ENCODE results near the gene MLC1. TPM values are rescaled to one million over a fixed set of nuclear protein-coding genes. Genes with fewer than 3 reads are reported as not detected.

Gene MLC1
- total RNA-seq, 2 donors from 2014 or later: 0.62 to 1.3 TPM

GRCh38 chr22:50115693-50116092 lies 30.5 kb upstream of the MLC1 start:
- DNase-seq: no peak
- no peak for ATAC-seq
- H3K4me3 Mint-ChIP-seq: no peak overlapping the region
- no peaks in the 10 kb centered on the region for H3K36me3 Mint-ChIP-seq (ENCODE audit: low read depth)
- peaks cover 43% of the 10 kb centered on the region for H3K27me3 Mint-ChIP-seq
- H3K4me1 Mint-ChIP-seq: peaks cover 8% of the 10 kb centered on the region
- H3K9me3 ChIP-seq (ENCODE audit: control insufficient read depth, low read length, poor library complexity, severe bottlenecking): no peaks in the 10 kb centered on the region
- no peak overlapping the region for H3K27ac Mint-ChIP-seq

- no peak for DNase-seq
- peaks cover 39% of the 10 kb centered on the region for H3K27me3 Mint-ChIP-seq
- no peak overlapping the region for H3K27ac Mint-ChIP-seq
- no peak for ATAC-seq
- H3K4me3 Mint-ChIP-seq: no peak overlapping the region
- H3K36me3 Mint-ChIP-seq (ENCODE audit: low read depth): no peaks in the 10 kb centered on the region
- H3K4me1 Mint-ChIP-seq: peaks cover 8% of the 10 kb centered on the region
- no peaks in the 10 kb centered on the region for H3K9me3 ChIP-seq (ENCODE audit: control insufficient read depth, low read length, poor library complexity, severe bottlenecking)
Measured at GRCh38 chr22:50114221-50115021, 29.2 kb upstream of the MLC1 start.

- Mint-ChIP-seq H3K4me1 (peaks cover 8% of the 10 kb centered on the region), H3K27ac (no peak overlapping the region), H3K4me3 (peak overlapping the region; percentile 50), H3K36me3 (ENCODE audit: low read depth) (no peaks in the 10 kb centered on the region), H3K27me3 (peaks cover 37% of the 10 kb centered on the region)
- DNase-seq (no peak), ATAC-seq (no peak)
- H3K9me3 ChIP-seq (ENCODE audit: control insufficient read depth, low read length, poor library complexity, severe bottlenecking): no peaks in the 10 kb centered on the region
Measured at GRCh38 chr22:50112151-50113118, 27.2 kb upstream of the MLC1 start.

GRCh38 chr22:50111056-50111455 lies 25.8 kb upstream of the MLC1 start:
- no peak overlapping the region for H3K27ac Mint-ChIP-seq

GRCh38 chr22:50107529-50107928 lies 22.3 kb upstream of the MLC1 start:
- DNase-seq (no peak), ATAC-seq (no peak)
- H3K4me3 Mint-ChIP-seq: no peak overlapping the region
- peaks cover 11% of the 10 kb centered on the region for H3K4me1 Mint-ChIP-seq
- peaks cover 12% of the 10 kb centered on the region for H3K27me3 Mint-ChIP-seq
- H3K36me3 Mint-ChIP-seq (ENCODE audit: low read depth): no peaks in the 10 kb centered on the region
- no peaks in the 10 kb centered on the region for H3K9me3 ChIP-seq (ENCODE audit: control insufficient read depth, low read length, poor library complexity, severe bottlenecking)
- H3K27ac Mint-ChIP-seq: no peak overlapping the region

More at GRCh38 chr22:50111056-50111455, 25.8 kb upstream of the MLC1 start:
- ATAC-seq (no peak), DNase-seq (no peak)
- Mint-ChIP-seq H3K27me3 (peaks cover 33% of the 10 kb centered on the region), H3K36me3 (ENCODE audit: low read depth) (no peaks in the 10 kb centered on the region), H3K4me3 (no peak overlapping the region), H3K4me1 (peaks cover 8% of the 10 kb centered on the region)
- H3K9me3 ChIP-seq (ENCODE audit: control insufficient read depth, low read length, poor library complexity, severe bottlenecking): no peaks in the 10 kb centered on the region

GRCh38 chr22:50105208-50106100 lies 20.2 kb upstream of the MLC1 start:
- H3K9me3 ChIP-seq (ENCODE audit: control insufficient read depth, low read length, poor library complexity, severe bottlenecking): no peaks in the 10 kb centered on the region
- ATAC-seq (peak; percentile 64), DNase-seq (no peak)
- peaks cover 29% of the 10 kb centered on the region for H3K27me3 Mint-ChIP-seq
- no peak overlapping the region for H3K27ac Mint-ChIP-seq
- no peaks in the 10 kb centered on the region for H3K36me3 Mint-ChIP-seq (ENCODE audit: low read depth)
- peaks cover 5% of the 10 kb centered on the region for H3K4me1 Mint-ChIP-seq
- peak overlapping the region; percentile 63 for H3K4me3 Mint-ChIP-seq

GRCh38 chr22:50104141-50104544 lies 18.9 kb upstream of the MLC1 start:
- H3K27ac Mint-ChIP-seq: no peak overlapping the region
- DNase-seq (no peak), ATAC-seq (no peak)
- H3K9me3 ChIP-seq (ENCODE audit: control insufficient read depth, low read length, poor library complexity, severe bottlenecking): no peaks in the 10 kb centered on the region
- no peaks in the 10 kb centered on the region for H3K36me3 Mint-ChIP-seq (ENCODE audit: low read depth)
- H3K27me3 Mint-ChIP-seq: peaks cover 36% of the 10 kb centered on the region
- H3K4me3 Mint-ChIP-seq: no peak overlapping the region
- H3K4me1 Mint-ChIP-seq: peaks cover 5% of the 10 kb centered on the region

- Mint-ChIP-seq H3K4me1 (peaks cover 5% of the 10 kb centered on the region), H3K27me3 (peaks cover 40% of the 10 kb centered on the region), H3K4me3 (peak overlapping the region; percentile 19), H3K27ac (no peak overlapping the region), H3K36me3 (ENCODE audit: low read depth) (no peaks in the 10 kb centered on the region)
- H3K9me3 ChIP-seq (ENCODE audit: control insufficient read depth, low read length, poor library complexity, severe bottlenecking): no peaks in the 10 kb centered on the region
- ATAC-seq (no peak), DNase-seq (no peak)
Measured at GRCh38 chr22:50102946-50103345, 17.7 kb upstream of the MLC1 start.

- DNase-seq: no peak
- H3K27me3 Mint-ChIP-seq: peaks cover 40% of the 10 kb centered on the region
- no peak overlapping the region for H3K27ac Mint-ChIP-seq
- no peaks in the 10 kb centered on the region for H3K9me3 ChIP-seq (ENCODE audit: control insufficient read depth, low read length, poor library complexity, severe bottlenecking)
- no peak for ATAC-seq
- H3K4me1 Mint-ChIP-seq: peaks cover 5% of the 10 kb centered on the region
- H3K4me3 Mint-ChIP-seq: no peak overlapping the region
- no peaks in the 10 kb centered on the region for H3K36me3 Mint-ChIP-seq (ENCODE audit: low read depth)
Measured at GRCh38 chr22:50101870-50102565, 16.8 kb upstream of the MLC1 start.

GRCh38 chr22:50098052-50098451 lies 12.8 kb upstream of the MLC1 start:
- Mint-ChIP-seq H3K27ac (no peak overlapping the region), H3K4me1 (no peaks in the 10 kb centered on the region), H3K27me3 (peaks cover 45% of the 10 kb centered on the region), H3K36me3 (ENCODE audit: low read depth) (no peaks in the 10 kb centered on the region), H3K4me3 (no peak overlapping the region)
- ATAC-seq (no peak), DNase-seq (no peak)
- H3K9me3 ChIP-seq (ENCODE audit: control insufficient read depth, low read length, poor library complexity, severe bottlenecking): no peaks in the 10 kb centered on the region

GRCh38 chr22:50092342-50092741 lies 7.1 kb upstream of the MLC1 start:
- Mint-ChIP-seq H3K36me3 (ENCODE audit: low read depth) (no peaks in the 10 kb centered on the region), H3K27me3 (peaks cover 6% of the 10 kb centered on the region), H3K4me3 (no peak overlapping the region), H3K27ac (no peak overlapping the region), H3K4me1 (peaks cover 2% of the 10 kb centered on the region)
- ATAC-seq: no peak
- no peaks in the 10 kb centered on the region for H3K9me3 ChIP-seq (ENCODE audit: control insufficient read depth, low read length, poor library complexity, severe bottlenecking)
- no peak for DNase-seq

- H3K9me3 ChIP-seq (ENCODE audit: control insufficient read depth, low read length, poor library complexity, severe bottlenecking): no peaks in the 10 kb centered on the region
- Mint-ChIP-seq H3K4me3 (no peak overlapping the region), H3K27me3 (peaks cover 6% of the 10 kb centered on the region), H3K4me1 (peaks cover 2% of the 10 kb centered on the region), H3K36me3 (ENCODE audit: low read depth) (no peaks in the 10 kb centered on the region), H3K27ac (no peak overlapping the region)
- ATAC-seq (no peak), DNase-seq (no peak)
Measured at GRCh38 chr22:50091092-50091768, 6.0 kb upstream of the MLC1 start.

Data from T-helper 17 cell (primary cell).